HCT116 (cell line): ENCODE results near the gene HLA-DPB1. TPM values are rescaled to one million over a fixed set of nuclear protein-coding genes. Genes with fewer than 3 reads are reported as not detected.
A peak's percentile ranks its signal among the peaks of the same experiment; 100 is the strongest.

Source experiments
- ATAC-seq: fragments of 200-7000 bp; cut with Tn5 transposase; 2 replicates; pipeline ENCODE4 v1.9.1; 2020; ENCODE audit warnings: mild to moderate bottlenecking, moderate library complexity
- BruUV-seq: library from RNA; stranded (reverse); fragments of 400-500 nt; replicated peaks from 2 replicates; lab custom pipeline; 2021; lab: Mats Ljungman, UMichigan
- CTCF ChIA-PET: fragments of 300-600 bp; sonication (Branson Sonifier 250); formaldehyde crosslinking; loops from one replicate; lab custom pipeline; 2021; ENCODE audit warnings: antibody characterized with exemption; lab: Charles Lee
- POLR2A ChIA-PET: fragments of 300-600, 350-600 bp; sonication (Branson Sonifier 250); formaldehyde crosslinking; loops from one replicate; lab custom pipeline; 2021; ENCODE audit warnings: antibody characterized with exemption; lab: Charles Lee
- RAD21 ChIA-PET, 2 experiments: fragments of 300-600 bp; sonication (Branson Sonifier 250); formaldehyde crosslinking; loops; one replicate each; lab custom pipeline; 2023; ENCODE audit warnings: low total read pairs in 2 of 2; ENCODE audit not compliant: uncharacterized antibody in 2 of 2, unreplicated experiment in 2 of 2, low non-redundant PET in 1 of 2; lab: Charles Lee
- DNase-seq: peaks from one replicate; pipeline ENCODE4 v3.0.0-alpha.2; 2010; ENCODE audit warnings: low read depth, low spot score
- H2AFZ ChIP-seq: fragments of 200-600 bp; shearing (Covaris generic), sonication (generic); 2 replicates; pipeline ENCODE4 v1.6.1; 2017; ENCODE audit warnings: low read depth, mixed run types, mixed read lengths, antibody characterized with exemption, low read length; ENCODE audit not compliant: poor library complexity, severe bottlenecking
- H3K27ac ChIP-seq: 2 replicates; pipeline ENCODE4 v1.5.1; 2012; ENCODE audit warnings: low read depth, low read length
- H3K27me3 ChIP-seq: fragments of 200-600 bp; sonication (generic); 2 replicates; pipeline ENCODE4 v1.6.1; 2016; ENCODE audit warnings: mixed run types, low read length, mixed read lengths; ENCODE audit not compliant: insufficient read depth
- H3K36me3 ChIP-seq, 2 experiments: fragments of 200-500 bp in 1 of 2; fragments of 200-600 bp in 1 of 2; sonication (Bioruptor generic) in 1 of 2; sonication (generic) in 1 of 2; 2 replicates each; pipeline versions ENCODE4 v1.5.1 to v1.6.1; 2014 to 2016; ENCODE audit warnings: low read length in 2 of 2, inconsistent platforms in 1 of 2, mixed read lengths in 1 of 2, mixed run types in 1 of 2; ENCODE audit not compliant: insufficient read depth in 2 of 2, control insufficient read depth in 1 of 2
- H3K4me1 ChIP-seq, 2 experiments: fragments of 200-600 bp in 1 of 2; sonication (generic) in 1 of 2; 2 replicates each; pipeline versions ENCODE4 v1.5.1 to v1.6.1; 2012 to 2017; ENCODE audit warnings: low read length in 2 of 2, inconsistent platforms in 1 of 2, mild to moderate bottlenecking in 1 of 2, mixed read lengths in 1 of 2, mixed run types in 1 of 2, moderate library complexity in 1 of 2; ENCODE audit not compliant: insufficient read depth in 2 of 2, control insufficient read depth in 1 of 2
- H3K4me2 ChIP-seq: fragments of 200-600 bp; sonication (generic); 2 replicates; pipeline ENCODE4 v1.6.1; 2017; ENCODE audit warnings: mixed run types, low read length, mixed read lengths
- H3K4me3 ChIP-seq, 2 experiments: fragments of 200-600 bp in 1 of 2; sonication (generic) in 1 of 2; replicated peaks in 1 of 2; 2 replicates each; pipeline ENCODE4 v1.5.1; 2011 to 2016; ENCODE audit warnings: low read length in 2 of 2, control low read depth in 1 of 2, low read depth in 1 of 2, mild to moderate bottlenecking in 1 of 2, mixed read lengths in 1 of 2, mixed run types in 1 of 2
- H3K79me2 ChIP-seq: fragments of 200-600 bp; sonication (generic); 2 replicates; pipeline ENCODE4 v1.6.1; 2017; ENCODE audit warnings: mild to moderate bottlenecking, mixed run types, low read length, moderate library complexity, mixed read lengths; ENCODE audit not compliant: insufficient read depth
- H3K9ac ChIP-seq: fragments of 200-600 bp; sonication (generic); 2 replicates; pipeline ENCODE4 v1.6.1; 2016; ENCODE audit warnings: low read length, mixed read lengths
- H3K9me2 ChIP-seq: fragments of 200-600 bp; sonication (generic), shearing (Covaris generic); 2 replicates; pipeline ENCODE4 v1.6.1; 2017; ENCODE audit warnings: mixed run types, mild to moderate bottlenecking, moderate library complexity; ENCODE audit not compliant: insufficient read depth
- H3K9me3 ChIP-seq, 2 experiments: fragments of 200-500 bp in 1 of 2; fragments of 200-600 bp in 1 of 2; sonication (Bioruptor generic) in 1 of 2; sonication (generic) in 1 of 2; 2 replicates each; pipeline ENCODE4 v1.6.1; 2014 to 2017; ENCODE audit warnings: low read length in 2 of 2, mixed read lengths in 2 of 2, inconsistent platforms in 1 of 2, low read depth in 1 of 2, mild to moderate bottlenecking in 1 of 2, mixed run types in 1 of 2, moderate library complexity in 1 of 2; ENCODE audit not compliant: control insufficient read depth in 1 of 2, insufficient read depth in 1 of 2
- H4K20me1 ChIP-seq: fragments of 200-600 bp; sonication (generic), shearing (Covaris generic); 2 replicates; pipeline ENCODE4 v1.6.1; 2017; ENCODE audit warnings: mixed run types, mild to moderate bottlenecking, moderate library complexity; ENCODE audit not compliant: insufficient read depth
- CEBPB ChIP-seq: IDR thresholded peaks from 2 replicates; pipeline ENCODE4 v1.6.1; 2012; ENCODE audit warnings: low read depth
- EGR1 ChIP-seq: IDR thresholded peaks from 2 replicates; pipeline ENCODE4 v1.6.1; 2012; ENCODE audit warnings: low read depth
- ELF1 ChIP-seq: IDR thresholded peaks from 2 replicates; pipeline ENCODE4 v1.6.1; 2012; ENCODE audit warnings: low read depth, borderline replicate concordance
- EZH2 ChIP-seq: fragments of 200-600 bp; sonication (generic); IDR thresholded peaks from 2 replicates; pipeline ENCODE4 v1.6.1; 2017; ENCODE audit warnings: antibody characterized with exemption, mixed run types
- EZH2phosphoT487 ChIP-seq: fragments of 200-600 bp; IDR thresholded peaks from 2 replicates; pipeline ENCODE4 v1.6.1; 2018; ENCODE audit warnings: antibody characterized with exemption, borderline replicate concordance
- FOSL1 ChIP-seq: IDR thresholded peaks from 2 replicates; pipeline ENCODE4 v1.6.1; 2012; ENCODE audit warnings: low read depth
- JUND ChIP-seq: IDR thresholded peaks from 2 replicates; pipeline ENCODE4 v1.6.1; 2012
- POLR2A ChIP-seq: IDR thresholded peaks from 2 replicates; pipeline ENCODE4 v1.7.0; 2011; ENCODE audit warnings: borderline replicate concordance; ENCODE audit not compliant: insufficient read depth, insufficient read length; ENCODE audit errors: extremely low read depth
- POLR2AphosphoS5 ChIP-seq: IDR thresholded peaks from 2 replicates; pipeline ENCODE4 v1.6.1; 2011; ENCODE audit warnings: mild to moderate bottlenecking, low read depth, low read length, moderate library complexity
- RAD21 ChIP-seq: IDR thresholded peaks from 2 replicates; pipeline ENCODE4 v1.6.1; 2012; ENCODE audit warnings: low read depth, mild to moderate bottlenecking
- SIN3A ChIP-seq: IDR thresholded peaks from 2 replicates; pipeline ENCODE4 v1.6.1; 2012; ENCODE audit warnings: low read depth
- SP1 ChIP-seq: IDR thresholded peaks from 2 replicates; pipeline ENCODE4 v1.6.1; 2012; ENCODE audit warnings: low read depth
- TCF7L2 ChIP-seq: IDR thresholded peaks from 2 replicates; pipeline ENCODE4 v1.7.0; 2011; ENCODE audit warnings: borderline replicate concordance, inconsistent platforms; ENCODE audit not compliant: insufficient read depth, insufficient read length; ENCODE audit errors: extremely low read depth
- YY1 ChIP-seq: IDR thresholded peaks from 2 replicates; pipeline ENCODE4 v1.6.1; 2011; ENCODE audit warnings: low read length, low read depth, moderate library complexity, mild to moderate bottlenecking; ENCODE audit not compliant: insufficient replicate concordance; ENCODE audit errors: extremely low read depth
- ZNF274 ChIP-seq: fragments of 200-500 bp; sonication (Bioruptor generic); IDR thresholded peaks from 2 replicates; pipeline ENCODE4 v1.6.1; 2014; ENCODE audit warnings: mild to moderate bottlenecking, low read depth, low read length, inconsistent platforms
- intact Hi-C: fragments of 100-400 bp; cut with micrococcal nuclease; formaldehyde crosslinking; loops from 2 replicates; pipeline ENCODE4 v1.10.0; 2022
- total RNA-seq: library from RNA; stranded (reverse); gene quantifications from one replicate; pipeline ENCODE4 v1.2.1, GENCODE V29; 2021; ENCODE audit not compliant: unreplicated experiment
- TF ChIP-seq, protein P1 (sequence below): IDR thresholded peaks from 2 replicates; pipeline ENCODE4 v1.6.1; 2012
- TF ChIP-seq, protein P2 (sequence below), 3 experiments: fragments of 200-600 bp in 1 of 3; sonication (generic) in 1 of 3; IDR thresholded peaks in 2 of 3; conservative IDR thresholded peaks in 1 of 3; 2 replicates each; pipeline ENCODE4 v1.5.1; 2012 to 2017; ENCODE audit warnings: low read depth in 2 of 3, low read length in 2 of 3, antibody characterized with exemption in 1 of 3, borderline replicate concordance in 1 of 3, control low read depth in 1 of 3, mild to moderate bottlenecking in 1 of 3, mixed read lengths in 1 of 3, mixed run types in 1 of 3, moderate library complexity in 1 of 3; ENCODE audit not compliant: insufficient read depth in 1 of 3
- TF ChIP-seq, protein P3 (sequence below): IDR thresholded peaks from 2 replicates; pipeline ENCODE4 v1.6.1; 2012

HLA-DPB1 gene
- total RNA-seq, 1 experiment from 2014 or later: 1.5 TPM

DNA sequence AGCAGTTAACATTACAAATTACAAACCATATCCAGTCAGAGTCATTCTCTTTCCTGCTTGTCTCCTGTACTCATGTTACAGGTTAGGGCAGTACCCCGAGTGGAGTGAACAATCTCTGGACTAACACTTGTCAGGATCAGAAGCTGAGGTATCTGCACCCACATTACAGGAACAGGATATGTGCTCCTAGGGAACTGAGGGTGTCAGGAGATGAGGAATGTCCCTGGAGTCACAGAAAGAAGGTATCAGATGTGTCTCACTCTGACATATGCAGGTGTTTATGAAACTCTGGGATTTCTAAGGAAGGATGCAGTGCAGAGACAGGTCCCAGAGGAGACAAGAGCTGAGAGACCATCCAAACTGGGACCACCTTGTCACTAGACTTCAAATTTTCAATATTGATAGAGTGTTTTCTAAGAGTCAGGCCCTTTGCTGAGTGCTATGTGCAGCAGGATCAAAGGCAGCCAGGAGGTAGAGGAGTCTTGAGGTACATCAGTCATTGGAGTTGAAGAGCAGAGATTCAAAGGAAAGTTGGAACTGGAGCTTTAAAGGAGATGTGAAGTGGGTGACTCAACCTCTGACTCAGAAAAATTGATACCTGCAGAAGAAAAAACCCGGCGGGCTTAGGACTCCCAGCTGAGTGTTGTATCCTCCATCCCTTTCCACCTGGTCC is 12.6 kb downstream of the HLA-DPB1 start (continued):
- TF ChIP-seq, protein P1, sequence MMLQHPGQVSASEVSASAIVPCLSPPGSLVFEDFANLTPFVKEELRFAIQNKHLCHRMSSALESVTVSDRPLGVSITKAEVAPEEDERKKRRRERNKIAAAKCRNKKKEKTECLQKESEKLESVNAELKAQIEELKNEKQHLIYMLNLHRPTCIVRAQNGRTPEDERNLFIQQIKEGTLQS: no peak
- TF ChIP-seq ELF1: no peak
- TF ChIP-seq FOSL1: peak; percentile 66
- no peak for TF ChIP-seq SIN3A

DNA sequence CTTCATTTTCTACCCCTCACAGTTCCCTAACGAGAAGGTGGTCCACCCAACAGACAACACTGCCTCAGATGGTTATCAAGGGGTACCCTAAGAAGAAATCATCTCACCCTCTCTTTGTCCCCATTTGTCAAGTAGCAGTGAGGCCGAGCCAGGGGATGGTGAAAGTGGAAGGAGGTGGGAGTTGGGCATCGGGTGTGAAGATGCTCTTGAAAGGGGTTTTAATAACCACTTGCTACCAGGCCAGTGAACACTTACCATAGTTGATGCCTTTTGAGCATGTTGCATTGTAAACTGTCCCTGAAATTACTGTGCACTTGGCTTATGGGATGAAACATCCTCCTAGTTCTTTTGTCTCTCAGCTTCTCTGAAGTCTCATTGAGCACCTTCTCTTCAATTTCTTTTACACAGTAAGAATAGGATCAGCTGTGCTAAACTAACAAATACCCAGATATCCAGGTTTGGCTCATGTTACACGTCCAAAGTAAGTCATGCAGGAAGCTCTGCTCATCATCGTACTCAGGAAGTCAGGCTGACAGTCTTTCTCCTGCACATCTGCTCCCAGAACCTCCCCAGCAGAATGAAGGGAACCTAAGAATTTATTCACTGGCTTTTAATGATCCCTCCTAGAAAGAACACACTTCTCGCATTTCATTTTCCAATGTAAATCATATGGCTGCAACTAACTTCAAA is 13.3 kb downstream of the HLA-DPB1 start:
- no TSS peak for BruUV-seq
- Histone ChIP-seq H3K9ac (no peak overlapping the region), H3K4me3 (no peak overlapping the region), H3K9me2 (no peaks in the 10 kb centered on the region), H3K27me3 (no peaks in the 10 kb centered on the region; the same call in 1 of the 2 replicates), H3K9me3 (no peaks in the 10 kb centered on the region)
- DNase-seq: no peak
- ChIA-PET POLR2A (interaction anchor here (1.2 kb wide), 1 partner anchor 13 kb away, joined by 5 read pairs; the partner anchor contains the start of gene HLA-DPB1), RAD21 (no interaction called here), CTCF (interaction anchor here (1.0 to 1.2 kb wide), 3 partner anchors 15 to 75 kb away, joined by 3 to 5 read pairs (median 4); partner anchors contain the start of gene HLA-DPA1)
- intact Hi-C loops: no loop called here
- TF ChIP-seq TCF7L2: no peak
- TF ChIP-seq JUND: no peak
- no peak for TF ChIP-seq POLR2A
- TF ChIP-seq EZH2phosphoT487: no peak
- TF ChIP-seq FOSL1: no peak
- no peak for TF ChIP-seq EZH2
- no peak for TF ChIP-seq RAD21
- no peak for TF ChIP-seq CEBPB
- TF ChIP-seq ZNF274: no peak
- no peak for TF ChIP-seq POLR2AphosphoS5
- no peak for TF ChIP-seq EGR1
- TF ChIP-seq ELF1: no peak
- TF ChIP-seq, protein P2, sequence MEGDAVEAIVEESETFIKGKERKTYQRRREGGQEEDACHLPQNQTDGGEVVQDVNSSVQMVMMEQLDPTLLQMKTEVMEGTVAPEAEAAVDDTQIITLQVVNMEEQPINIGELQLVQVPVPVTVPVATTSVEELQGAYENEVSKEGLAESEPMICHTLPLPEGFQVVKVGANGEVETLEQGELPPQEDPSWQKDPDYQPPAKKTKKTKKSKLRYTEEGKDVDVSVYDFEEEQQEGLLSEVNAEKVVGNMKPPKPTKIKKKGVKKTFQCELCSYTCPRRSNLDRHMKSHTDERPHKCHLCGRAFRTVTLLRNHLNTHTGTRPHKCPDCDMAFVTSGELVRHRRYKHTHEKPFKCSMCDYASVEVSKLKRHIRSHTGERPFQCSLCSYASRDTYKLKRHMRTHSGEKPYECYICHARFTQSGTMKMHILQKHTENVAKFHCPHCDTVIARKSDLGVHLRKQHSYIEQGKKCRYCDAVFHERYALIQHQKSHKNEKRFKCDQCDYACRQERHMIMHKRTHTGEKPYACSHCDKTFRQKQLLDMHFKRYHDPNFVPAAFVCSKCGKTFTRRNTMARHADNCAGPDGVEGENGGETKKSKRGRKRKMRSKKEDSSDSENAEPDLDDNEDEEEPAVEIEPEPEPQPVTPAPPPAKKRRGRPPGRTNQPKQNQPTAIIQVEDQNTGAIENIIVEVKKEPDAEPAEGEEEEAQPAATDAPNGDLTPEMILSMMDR (IDR thresholded peaks at IDR 0.05 in 2 of 3, conservative IDR thresholded peaks at IDR 0.05 in 1 of 3; ENCODE audit: borderline replicate concordance in 1 of 3, insufficient read depth in 1 of 3, low read depth in 2 of 3, low read length in 2 of 3): no peak
- no peak for TF ChIP-seq YY1
- TF ChIP-seq, protein P3, sequence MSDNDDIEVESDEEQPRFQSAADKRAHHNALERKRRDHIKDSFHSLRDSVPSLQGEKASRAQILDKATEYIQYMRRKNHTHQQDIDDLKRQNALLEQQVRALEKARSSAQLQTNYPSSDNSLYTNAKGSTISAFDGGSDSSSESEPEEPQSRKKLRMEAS: no peak
- no peak for TF ChIP-seq SP1
- TF ChIP-seq, protein P1: no peak
- TF ChIP-seq, all 23 proteins: peak for 0
- ATAC-seq: no peak
- no peak overlapping the region for H3K4me2 ChIP-seq
- no peak overlapping the region for H3K27ac ChIP-seq
- no peaks in the 10 kb centered on the region for H3K36me3 ChIP-seq
- no peak overlapping the region for H2AFZ ChIP-seq
- H3K4me1 ChIP-seq: peaks cover 0 to 14% of the 10 kb centered on the region in 2 experiments; a peak in 2 of 4 replicates
- no peaks in the 10 kb centered on the region for H3K79me2 ChIP-seq
- H4K20me1 ChIP-seq: no peaks in the 10 kb centered on the region
